ENCODE results near the gene CCDC83.
"Not testable (repeated sequence)": the region's sequence is repeated elsewhere in the genome, so short reads cannot be mapped to it uniquely, and the experiment has no call there.

CCDC83 gene

DNA sequence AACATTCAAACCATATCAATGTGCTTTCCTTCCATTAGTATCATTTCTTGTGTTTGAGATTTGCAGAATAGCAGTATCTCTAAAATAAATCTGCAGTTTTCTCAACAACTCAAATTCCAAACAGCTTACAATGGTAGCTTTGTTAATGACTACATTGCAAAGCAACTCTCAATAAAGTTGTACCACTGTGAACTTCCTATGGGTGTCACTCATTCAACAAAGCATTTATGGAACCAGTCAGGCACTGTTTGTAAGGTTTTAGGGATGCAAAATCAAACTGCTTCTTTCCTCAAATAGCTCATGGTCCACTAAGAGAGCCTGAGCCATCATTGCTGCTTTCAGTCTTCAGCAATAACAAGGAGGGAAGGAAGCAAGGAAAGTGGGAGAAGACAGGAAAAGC lies 91.0 kb downstream of the CCDC83 start:
- no peak for DNase-seq

DNA sequence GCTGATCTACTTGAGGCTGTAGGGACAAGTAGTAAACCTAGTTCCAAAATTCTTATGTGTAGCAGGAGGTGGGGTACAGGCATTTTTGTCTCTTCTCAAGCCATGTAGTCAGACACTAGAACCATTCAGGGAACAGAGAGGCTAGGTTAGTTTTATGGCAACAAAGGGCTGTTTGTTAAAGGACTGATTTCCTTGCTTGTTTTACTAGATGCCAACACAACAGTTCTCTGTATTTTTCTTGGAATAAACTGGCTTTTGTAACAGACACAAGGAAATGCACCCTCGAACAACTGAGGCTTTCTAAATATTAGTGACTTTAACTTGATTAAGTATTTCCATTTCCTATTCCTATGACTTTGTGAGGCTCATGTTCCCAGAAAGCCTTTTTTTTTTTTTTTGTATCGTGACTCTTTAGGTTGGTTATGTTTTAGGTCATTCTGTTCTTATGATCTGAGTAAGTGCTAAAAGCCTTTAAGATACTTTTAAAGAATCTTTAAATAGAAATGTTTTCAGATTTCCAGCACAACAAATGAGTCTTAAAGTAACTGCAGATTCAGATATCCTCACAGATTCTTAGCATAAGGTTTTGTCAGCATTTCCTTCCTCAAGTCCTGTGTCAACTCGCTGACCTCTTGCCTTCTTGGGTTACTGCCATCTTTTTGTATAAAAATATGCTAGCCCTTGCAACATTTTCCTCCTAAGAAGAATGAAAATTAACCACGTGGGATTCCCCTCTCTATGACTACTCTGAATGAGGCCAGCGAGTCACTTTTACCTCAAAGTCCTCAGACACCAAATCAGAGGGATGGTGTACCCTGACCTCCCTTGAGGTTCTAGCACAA lies 92.5 kb downstream of the CCDC83 start:
- DNase-seq: no peak

DNA sequence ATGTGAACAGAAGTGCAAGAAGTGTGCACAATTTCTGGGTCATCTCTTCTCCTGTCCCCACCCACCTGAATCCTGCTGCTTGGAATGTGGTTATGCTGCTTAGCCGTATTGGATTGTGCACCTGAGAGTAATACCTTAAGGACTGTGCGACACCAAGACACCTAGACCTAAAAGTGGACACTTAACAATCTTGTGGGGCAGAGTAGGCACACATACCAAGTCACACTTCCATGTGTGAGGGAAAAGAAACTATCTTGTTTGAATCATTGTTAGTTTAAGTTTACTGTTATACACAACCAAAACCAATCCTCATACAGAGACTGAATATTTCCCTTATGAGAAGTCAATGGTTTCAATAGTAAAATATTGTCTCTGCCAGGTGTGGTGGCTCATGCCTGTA lies 93.7 kb downstream of the CCDC83 start:
- DNase-seq: no peak

DNA sequence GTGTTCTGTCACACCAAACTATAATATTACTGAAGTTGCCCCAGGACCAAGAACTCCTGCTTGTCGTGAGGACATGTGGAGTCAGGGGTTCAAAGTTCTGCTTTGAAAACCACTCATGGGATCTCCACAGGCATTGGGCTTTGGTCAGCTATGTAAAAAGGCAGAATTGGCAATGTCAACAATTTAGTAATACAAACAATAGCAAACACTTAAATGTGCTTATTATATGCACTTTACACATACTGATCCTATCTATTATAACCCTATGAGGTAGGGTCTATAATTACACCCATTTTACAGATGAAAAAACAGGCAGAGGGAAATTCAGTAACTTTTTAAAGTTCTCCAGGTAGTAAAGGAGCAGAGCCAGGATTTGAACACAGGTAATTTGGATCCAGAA lies 94.6 kb downstream of the CCDC83 start:
- DNase-seq: no peak

DNA sequence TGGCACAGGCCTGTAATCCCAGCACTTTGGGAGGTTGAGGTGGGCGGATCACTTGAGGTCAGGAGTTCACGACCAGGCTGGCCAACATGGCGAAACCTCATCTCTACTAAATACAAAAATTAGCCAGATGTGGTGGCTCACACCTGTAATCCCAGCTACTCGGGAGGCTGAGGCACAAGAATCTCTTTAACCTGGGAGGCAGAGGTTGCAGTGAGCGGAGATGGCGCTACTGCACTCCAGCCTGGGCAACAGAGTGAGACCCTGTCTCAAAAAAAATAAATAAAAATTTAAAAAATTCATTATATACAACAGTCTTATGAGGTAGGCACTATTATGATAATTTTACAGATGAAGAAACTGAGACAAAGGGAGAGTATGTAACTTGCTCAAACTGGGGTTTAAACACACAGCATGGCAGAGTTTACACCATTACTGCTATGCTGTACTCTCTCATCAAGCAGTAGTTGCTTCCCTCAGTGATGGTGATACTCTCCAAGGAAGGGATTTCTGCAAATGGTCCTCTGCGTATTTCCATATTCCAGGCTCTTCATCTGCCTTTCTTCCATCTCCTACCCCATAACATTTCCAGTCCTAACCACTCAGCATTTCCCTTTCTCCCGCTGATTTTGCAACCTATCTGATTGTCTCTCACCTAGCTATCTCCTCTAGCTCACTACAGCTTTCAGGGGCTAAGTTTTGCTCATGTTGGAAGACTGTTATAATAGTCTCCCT lies 95.3 kb downstream of the CCDC83 start:
- no peak for DNase-seq

DNA sequence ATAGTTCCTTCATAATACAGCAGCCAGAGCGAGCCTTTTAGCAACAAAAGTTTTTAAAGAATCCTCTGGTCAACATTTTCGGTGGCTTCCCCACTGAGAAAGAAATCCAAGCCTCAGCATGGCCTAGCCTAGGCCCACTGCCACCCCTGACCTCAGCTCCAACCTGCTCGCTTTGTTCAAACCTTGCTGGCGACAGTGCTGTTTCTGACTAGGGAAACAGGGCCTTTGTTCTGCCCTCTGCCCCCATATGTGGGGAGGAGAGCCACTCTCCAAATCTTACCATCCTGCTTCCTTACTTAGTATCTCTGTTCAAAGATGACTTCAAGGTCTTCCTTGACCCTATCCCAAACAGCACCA lies 95.8 kb downstream of the CCDC83 start:
- no peak for DNase-seq

DNA sequence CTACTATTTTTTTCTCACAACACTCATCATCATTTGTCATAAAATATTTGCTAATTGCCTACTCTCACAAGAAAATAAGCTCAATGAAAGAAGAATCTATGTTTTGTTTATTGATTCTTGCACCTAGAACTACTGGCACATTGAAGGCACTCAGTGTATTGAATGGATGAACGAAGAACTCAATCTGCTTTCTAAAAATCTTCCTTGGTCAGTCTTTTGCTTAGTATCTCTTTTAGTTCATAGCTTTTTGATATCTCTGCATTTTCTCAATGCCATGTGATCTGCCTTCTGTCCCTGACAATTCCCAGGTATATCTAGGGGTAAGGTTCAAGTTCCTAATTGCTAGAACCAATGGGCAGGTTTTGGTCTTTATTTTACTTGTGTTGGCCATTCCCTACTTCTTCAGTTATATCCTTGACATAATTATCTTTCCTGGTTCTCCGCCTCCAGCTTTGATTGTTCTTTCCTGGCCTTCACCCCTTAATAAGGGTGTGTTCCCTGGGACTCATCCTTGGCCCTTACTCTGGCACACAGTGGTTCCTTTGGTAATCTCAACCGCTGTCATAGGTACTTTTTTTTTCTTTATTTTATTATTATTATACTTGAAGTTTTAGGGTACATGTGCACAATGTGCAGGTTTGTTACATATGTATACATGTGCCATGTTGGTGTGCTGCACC lies 96.4 kb downstream of the CCDC83 start:
- no peak for DNase-seq

DNA sequence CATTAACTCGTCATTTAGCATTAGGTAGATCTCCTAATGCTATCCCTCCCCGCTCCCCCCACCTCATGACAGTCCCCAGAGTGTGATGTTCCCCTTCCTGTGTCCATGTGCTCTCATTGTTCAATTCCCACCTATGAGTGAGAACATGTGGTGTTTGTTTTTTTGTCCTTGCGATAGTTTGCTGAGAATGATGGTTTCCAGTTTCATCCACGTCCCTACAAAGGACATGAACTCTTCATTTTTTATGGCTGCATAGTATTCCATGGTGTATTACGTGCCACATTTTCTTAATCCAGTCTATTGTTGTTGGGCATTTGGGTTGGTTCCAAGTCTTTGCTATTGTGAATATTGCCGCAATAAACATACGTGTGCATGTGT lies 96.9 kb downstream of the CCDC83 start:
- not testable (repeated sequence) for DNase-seq

DNA sequence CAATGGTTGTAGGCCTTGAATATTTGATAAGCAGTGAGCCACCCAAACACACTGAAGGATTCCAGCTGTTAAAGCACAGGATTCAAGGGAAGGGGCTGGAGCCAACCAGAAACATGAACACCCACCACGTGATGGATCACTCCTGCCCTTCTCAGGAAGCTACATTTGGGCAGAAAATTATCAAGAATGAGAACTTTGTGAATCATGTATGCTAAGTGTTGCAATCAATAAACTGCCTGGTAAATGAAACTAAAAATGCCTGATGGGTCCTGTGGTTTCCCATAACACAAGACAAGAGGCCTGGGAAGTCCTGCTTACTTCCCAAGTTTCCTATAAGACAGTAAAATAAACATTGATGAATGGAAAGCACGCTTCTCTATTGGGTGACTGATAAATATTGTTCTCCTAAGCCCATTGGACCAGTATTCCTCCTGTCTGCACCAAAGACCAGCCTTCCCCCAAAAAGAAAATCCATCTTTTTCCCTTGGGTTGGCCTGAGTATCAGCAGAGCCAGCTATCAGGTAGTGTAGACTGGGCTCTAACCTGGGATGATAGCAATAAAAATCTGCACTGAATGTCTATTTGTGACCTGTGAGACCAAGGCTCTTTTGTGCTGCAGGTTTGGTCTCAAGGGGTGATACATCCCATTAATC lies 98.4 kb downstream of the CCDC83 start:
- no peak for DNase-seq

DNA sequence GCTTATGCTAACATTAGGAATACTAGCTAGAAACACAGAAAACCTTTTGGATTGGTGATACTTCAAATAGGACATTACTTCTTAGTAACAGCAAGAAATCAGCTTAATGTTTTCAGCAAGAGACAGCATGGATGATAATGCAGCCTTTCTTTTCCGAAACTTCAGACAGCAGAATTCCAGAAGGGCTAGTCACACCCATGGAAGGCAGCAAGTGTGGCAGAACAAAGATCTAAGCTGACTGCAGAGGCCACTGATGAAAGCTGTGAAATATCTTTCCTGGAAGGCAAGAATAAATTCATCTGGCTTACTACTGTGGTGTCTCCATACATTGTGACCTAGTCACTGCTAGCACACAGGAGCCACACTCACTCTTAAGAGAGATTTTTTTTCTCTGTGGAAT lies 100.3 kb downstream of the CCDC83 start:
- no peak for DNase-seq

DNA sequence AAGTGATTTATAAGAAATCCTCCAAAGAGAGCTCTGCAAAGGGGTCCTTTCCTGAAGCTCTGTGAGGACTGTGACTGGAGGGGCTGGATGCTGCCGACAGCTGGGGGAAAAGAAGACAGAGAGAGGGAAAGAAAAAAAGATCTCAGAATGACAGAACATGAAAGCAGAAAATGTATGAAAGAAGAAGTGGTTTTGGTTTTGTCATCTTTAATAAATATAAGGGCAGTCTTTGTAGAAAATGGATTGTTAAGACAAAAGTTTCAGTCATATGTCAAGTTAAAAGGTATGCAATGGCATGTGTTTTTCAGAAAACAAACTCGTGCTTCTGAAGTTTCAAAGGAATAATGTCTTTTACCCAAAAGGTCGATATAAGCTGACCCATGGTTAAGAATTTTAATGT lies 105.5 kb downstream of the CCDC83 start:
- DNase-seq: no peak

DNA sequence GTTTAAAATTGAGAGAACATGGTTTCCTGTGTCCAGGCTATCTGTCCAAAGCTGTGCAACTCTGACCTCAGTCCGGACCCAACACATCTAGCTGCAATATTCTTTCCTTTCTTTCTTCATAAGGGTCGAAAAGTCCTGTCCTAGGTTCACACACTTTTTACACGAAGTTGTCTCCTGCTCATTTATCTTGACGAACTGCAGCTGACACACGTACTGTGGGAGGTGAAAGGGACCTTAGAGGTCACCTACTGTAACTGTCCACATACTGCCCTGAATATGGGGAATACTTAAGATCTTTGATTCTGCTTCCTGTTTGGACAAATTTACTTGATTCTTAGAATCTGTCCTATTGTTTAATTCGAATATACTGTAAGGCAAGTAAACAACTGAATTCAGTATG lies 105.9 kb downstream of the CCDC83 start:
- no peak for DNase-seq

DNA sequence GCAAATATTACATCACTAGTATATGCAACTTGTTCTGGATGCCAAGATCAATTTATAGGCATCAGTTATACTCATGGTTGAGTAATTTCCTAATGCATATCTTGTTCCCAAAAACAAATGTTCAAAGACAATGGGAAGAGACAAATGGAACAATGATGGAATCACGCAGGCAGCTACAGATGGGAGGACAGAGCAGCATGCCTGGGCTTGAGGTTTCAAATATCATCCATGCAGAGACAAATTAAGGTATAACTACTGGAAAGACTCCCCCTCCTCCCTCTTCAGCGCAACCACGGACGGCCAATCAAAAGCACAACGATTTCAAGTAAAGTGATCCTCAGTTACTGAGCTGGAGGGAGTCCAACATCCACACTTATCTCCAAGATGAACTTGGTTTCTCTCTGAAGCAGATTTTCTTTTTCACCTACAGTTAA lies 106.8 kb downstream of the CCDC83 start:
- peak in 1 of 2 experiments; percentile 40 for DNase-seq

DNA sequence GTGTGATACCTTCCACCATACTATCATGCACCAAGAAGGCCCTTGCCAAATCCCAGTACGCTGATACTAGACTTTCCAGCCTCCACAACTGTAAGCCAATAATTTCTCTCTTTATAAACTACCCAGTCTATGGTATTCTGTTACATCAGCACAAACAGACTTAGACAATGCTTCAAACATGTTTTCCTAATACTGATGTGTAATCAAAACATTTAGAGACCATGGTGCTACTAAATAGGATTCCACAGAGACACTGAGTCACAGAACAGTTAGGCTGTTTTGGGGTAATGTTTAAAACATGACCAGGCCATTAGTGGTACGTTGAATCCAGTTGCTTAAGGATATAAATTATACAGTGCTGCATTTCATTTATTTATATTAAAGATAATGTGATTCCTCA lies 110.0 kb downstream of the CCDC83 start:
- no peak for DNase-seq

DNA sequence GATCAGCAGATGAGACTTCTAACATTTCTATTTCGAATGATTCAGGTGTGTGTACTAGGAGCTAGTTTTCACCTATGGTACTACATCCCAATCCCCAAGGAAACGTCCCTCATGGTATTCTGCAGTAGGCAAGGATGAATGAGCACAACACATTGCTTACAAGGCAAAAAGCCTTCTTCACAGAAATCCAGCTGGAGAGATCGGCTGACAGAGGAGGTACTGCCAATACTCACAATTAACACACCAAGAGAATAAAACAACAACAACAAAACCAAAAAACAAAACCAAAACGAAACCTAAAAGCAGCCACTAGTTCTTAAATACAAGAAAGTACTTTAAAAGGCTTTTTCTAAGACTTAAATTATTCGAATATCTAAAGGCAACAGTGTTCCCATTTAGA lies 112.3 kb downstream of the CCDC83 start:
- no peak for DNase-seq

Data from NCI-H187 (cell line).